Kasumi-1 (cell line): ENCODE results near the gene TTC29.
"Not testable (repeated sequence)": the region's sequence is repeated elsewhere in the genome, so short reads cannot be mapped to it uniquely, and the experiment has no call there.

Source experiments
- DNase-seq, 2 experiments: peaks; one replicate each; lab custom pipeline; 2025; lab: John Stamatoyannopoulos, UW

The TTC29 gene

DNA sequence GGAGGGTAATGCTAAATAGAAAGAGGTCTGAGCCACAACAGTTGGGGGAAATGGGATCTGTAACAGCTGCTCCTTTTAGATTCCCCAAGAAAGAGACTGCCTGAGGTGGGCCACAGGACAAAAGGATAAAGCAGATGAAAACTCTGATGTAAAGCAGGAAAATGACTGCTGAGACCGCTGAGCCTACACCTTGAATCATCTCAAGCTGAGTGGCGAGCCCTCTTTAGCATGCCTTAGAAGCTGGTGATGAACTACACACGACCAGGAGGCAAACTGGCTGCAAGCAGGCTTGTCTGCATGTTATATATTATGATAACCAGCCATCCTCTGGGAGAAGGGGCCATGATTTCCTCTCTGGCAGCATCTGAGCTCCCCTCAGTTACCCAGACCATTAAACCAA lies 88.4 kb downstream of the TTC29 start:
- no peak for DNase-seq

- DNase-seq: no peak
Observed at GRCh38 chr4:146855761-146856160, 89.9 kb downstream of the TTC29 start.

- DNase-seq: no peak
Observed at GRCh38 chr4:146852360-146852759, 93.3 kb downstream of the TTC29 start.

GRCh38 chr4:146847345-146847744 lies 98.3 kb downstream of the TTC29 start:
- DNase-seq: no peak

- DNase-seq: no peak
Observed at GRCh38 chr4:146846882-146847281, 98.8 kb downstream of the TTC29 start.

DNA sequence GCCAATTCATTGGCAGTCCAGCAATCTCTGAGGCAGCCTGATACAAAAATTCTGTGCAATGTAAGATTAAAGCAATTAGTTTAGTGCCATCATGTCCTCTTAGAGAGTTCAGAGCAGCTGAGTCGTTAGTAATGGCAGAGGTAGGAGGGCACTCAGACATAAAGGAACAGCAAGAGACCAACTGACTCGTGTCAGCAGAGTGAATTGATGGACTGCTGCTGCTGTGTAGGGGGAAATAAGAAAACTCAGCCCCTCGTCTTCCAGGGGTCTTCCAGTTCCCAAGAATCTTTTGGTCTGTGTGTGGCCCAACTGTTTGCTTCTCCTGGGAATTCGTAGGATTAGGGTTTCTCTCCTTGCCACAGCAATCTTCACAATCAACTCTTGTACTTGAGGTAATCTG lies 100.9 kb downstream of the TTC29 start:
- DNase-seq: no peak

DNA sequence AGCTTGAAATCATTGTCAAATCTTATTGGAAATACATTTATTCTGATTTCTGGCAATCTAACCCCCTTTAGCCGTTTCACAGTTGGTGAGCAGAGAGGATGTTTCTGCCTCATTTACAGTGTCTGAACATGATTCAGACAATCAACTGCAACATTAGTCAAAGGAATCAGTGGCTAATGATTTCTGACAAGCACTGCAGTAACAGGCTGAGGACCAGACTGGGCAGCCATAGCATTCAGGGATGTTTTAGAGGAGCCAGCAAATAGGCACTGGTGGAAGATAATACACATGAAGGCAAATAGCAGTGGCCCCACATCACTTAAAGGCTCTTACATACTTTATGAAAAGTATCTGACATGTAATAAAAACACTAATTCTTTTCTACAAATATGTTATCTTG lies 102.8 kb downstream of the TTC29 start:
- DNase-seq: no peak

- DNase-seq: no peak
Observed at GRCh38 chr4:146840731-146841130, 104.9 kb downstream of the TTC29 start.

DNA sequence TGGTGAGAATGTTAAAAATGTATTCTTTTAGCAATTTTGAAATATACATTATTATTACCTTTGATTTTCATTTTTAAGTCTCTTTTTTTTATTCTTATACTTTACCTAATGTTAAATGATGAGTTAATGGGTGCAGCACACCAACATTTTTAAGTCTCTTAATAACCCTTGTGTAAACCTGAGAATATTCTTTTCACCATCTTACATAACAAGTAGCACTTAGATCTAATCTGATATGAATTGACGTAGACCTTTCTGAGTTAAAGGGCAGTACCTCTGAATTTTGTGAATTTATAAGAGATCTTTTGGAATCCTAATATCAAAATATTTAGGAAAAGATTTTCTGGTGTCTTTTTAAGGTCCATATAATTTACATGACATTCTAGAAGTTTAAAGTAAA lies 110.6 kb downstream of the TTC29 start:
- no peak for DNase-seq

GRCh38 chr4:146834263-146835034 lies 111.2 kb downstream of the TTC29 start:
- no peak for DNase-seq

GRCh38 chr4:146833530-146833929 lies 112.1 kb downstream of the TTC29 start:
- DNase-seq: no peak

- DNase-seq: not testable (repeated sequence)
Observed at GRCh38 chr4:146822980-146823379, 122.7 kb downstream of the TTC29 start.

DNA sequence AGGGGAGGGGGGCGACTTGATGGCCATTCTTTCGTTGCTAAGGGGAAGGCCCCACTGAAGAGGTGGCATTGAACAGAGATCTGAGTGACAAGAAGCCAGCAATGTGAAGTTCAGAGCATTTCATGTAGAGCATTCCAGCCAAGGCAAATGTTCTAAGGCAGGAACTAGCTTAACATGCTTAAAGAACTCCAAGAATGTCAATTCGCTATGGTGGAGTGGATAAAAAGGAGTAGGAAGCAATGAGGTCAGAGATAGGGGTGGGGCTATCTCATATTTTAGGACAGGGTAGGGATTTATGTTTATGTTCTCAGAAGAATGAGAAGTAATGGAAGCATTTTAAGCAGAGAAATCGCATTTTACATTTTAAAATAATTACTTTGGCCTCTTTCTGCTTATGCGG lies 130.9 kb downstream of the TTC29 start:
- no peak for DNase-seq

DNA sequence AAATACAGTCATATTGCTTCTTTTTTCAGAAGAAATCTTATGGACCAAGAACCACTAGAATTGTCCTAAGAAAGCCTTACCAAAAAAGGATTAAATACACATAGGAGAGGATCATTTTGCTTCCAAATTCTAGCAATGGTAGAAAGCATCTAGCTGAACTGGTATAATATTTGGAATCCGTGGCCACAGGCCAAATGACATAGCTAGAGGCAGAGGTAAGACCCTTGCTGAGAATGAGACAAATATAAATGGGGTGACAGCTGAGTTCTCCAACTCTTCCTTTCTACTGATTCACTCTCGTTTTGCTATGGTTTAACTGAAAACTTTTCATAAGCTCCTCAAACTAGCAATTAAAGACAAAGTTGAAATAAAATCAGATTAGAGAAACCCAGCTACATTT lies 150.0 kb downstream of the TTC29 start:
- no peak for DNase-seq

- DNase-seq: no peak
Observed at GRCh38 chr4:146793727-146794126, 151.9 kb downstream of the TTC29 start.

- no peak for DNase-seq
Observed at GRCh38 chr4:146791439-146791838, 154.2 kb downstream of the TTC29 start.

- DNase-seq: no peak
Observed at GRCh38 chr4:146790515-146790914, 155.1 kb downstream of the TTC29 start.

DNA sequence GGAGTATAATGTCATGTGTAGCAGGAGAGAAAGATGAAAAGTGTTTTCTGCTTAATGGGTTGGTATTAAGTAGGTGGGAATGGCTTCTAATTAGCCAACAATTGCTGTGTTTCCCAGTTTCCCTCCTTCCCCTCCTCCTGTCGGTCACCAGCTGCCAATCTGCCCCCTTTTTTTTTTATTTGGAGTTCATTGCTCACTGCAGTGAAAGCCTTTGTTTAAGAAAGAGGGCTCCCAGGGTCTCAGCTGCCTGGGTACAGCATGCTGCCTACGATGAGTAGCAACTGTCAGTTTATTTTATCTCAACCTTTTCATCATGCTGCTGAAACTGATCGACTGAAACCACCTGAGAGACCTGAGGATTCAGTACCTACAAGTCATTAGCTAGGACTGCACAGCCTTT lies 157.9 kb downstream of the TTC29 start:
- DNase-seq: no peak

GRCh38 chr4:146776691-146777090 lies 169.0 kb downstream of the TTC29 start:
- DNase-seq: no peak

- DNase-seq: no peak
Observed at GRCh38 chr4:146763560-146763959, 182.1 kb downstream of the TTC29 start.

- DNase-seq: no peak
Observed at GRCh38 chr4:146762016-146762415, 183.6 kb downstream of the TTC29 start.

GRCh38 chr4:146742416-146742815 lies 203.2 kb downstream of the TTC29 start:
- no peak for DNase-seq

DNA sequence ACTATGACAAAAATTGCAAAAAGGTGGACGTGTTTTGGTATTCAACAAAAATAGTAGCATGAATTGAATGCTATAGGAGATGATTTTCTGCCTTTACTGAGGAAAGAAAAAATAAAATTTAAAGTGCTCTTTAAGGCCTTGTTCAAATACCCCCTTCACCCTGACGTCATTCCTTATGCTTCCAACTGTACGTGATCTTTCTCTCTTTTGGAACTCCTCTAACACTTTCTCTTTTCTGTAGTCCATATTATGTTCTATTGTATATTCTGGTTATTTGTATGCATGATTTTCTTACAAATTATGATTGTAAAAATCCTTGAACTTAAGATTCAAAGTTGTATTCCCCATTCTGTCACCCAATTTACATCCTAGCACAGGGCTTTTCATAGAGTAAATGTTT lies 206.5 kb downstream of the TTC29 start:
- DNase-seq: no peak

GRCh38 chr4:146723519-146723918 lies 222.1 kb downstream of the TTC29 start:
- DNase-seq: not testable (repeated sequence)
